HG03521 (cell line): Measurements from ENCODE around the gene LRRC58.

Experiments
- ATAC-seq: cut with Tn5 transposase; IDR thresholded peaks from one replicate; pipeline ENCODE4 v1.9.1; 2021; ENCODE audit warnings: mild to moderate bottlenecking, moderate library complexity; ENCODE audit not compliant: unreplicated experiment

Gene LRRC58

GRCh38 chr3:120281261-120281660 is 67.9 kb downstream of the LRRC58 start:
- no peak for ATAC-seq

- no peak for ATAC-seq
Measured at GRCh38 chr3:120280566-120280965, 68.6 kb downstream of the LRRC58 start.

- ATAC-seq = no peak
Measured at GRCh38 chr3:120280026-120280425, 69.1 kb downstream of the LRRC58 start.

GRCh38 chr3:120276767-120277166 is 72.4 kb downstream of the LRRC58 start:
- no peak for ATAC-seq

GRCh38 chr3:120275618-120276017 is 73.5 kb downstream of the LRRC58 start:
- no peak for ATAC-seq

- no peak for ATAC-seq
Measured at GRCh38 chr3:120274739-120275167, 74.4 kb downstream of the LRRC58 start.
